Measurements from ENCODE around the gene SLC31A2.

SLC31A2 gene

GRCh38 chr9:113151696-113152630 is 1.2 kb downstream of the SLC31A2 start:
- no peak for DNase-seq

GRCh38 chr9:113152699-113153098 is 1.9 kb downstream of the SLC31A2 start:
- DNase-seq, result no peak

- DNase-seq, result no peak
Measured at GRCh38 chr9:113153599-113153998, 2.8 kb downstream of the SLC31A2 start.

- no peak for DNase-seq
Measured at GRCh38 chr9:113154471-113154870, 3.7 kb downstream of the SLC31A2 start.

- DNase-seq, result no peak
Measured at GRCh38 chr9:113154946-113155345, 4.1 kb downstream of the SLC31A2 start.

- DNase-seq, result peak; percentile 35 to 57
Measured at GRCh38 chr9:113155911-113156588, 5.2 kb downstream of the SLC31A2 start.

- DNase-seq, result no peak
Measured at GRCh38 chr9:113156880-113157279, 6.1 kb downstream of the SLC31A2 start.

GRCh38 chr9:113158446-113158845 is 7.6 kb downstream of the SLC31A2 start:
- no peak for DNase-seq

- DNase-seq, result no peak
Measured at GRCh38 chr9:113160571-113160970, 9.8 kb downstream of the SLC31A2 start.

- DNase-seq, result no peak
Measured at GRCh38 chr9:113163001-113163400, 12.2 kb downstream of the SLC31A2 start.

- no peak for DNase-seq
Measured at GRCh38 chr9:113164536-113165300, 13.9 kb downstream of the SLC31A2 start.

- no peak for DNase-seq
Measured at GRCh38 chr9:113166039-113166438, 15.2 kb downstream of the SLC31A2 start.

GRCh38 chr9:113168809-113169208 is 18.0 kb downstream of the SLC31A2 start:
- DNase-seq, result no peak

- DNase-seq, result no peak
Measured at GRCh38 chr9:113173341-113173740, 22.5 kb downstream of the SLC31A2 start.

GRCh38 chr9:113176803-113177202 is 26.0 kb downstream of the SLC31A2 start:
- no peak for DNase-seq

- no peak for DNase-seq
Measured at GRCh38 chr9:113177251-113177650, 26.4 kb downstream of the SLC31A2 start.

GRCh38 chr9:113178087-113178486 is 27.3 kb downstream of the SLC31A2 start:
- DNase-seq, result no peak

- DNase-seq, result no peak
Measured at GRCh38 chr9:113179839-113180238, 29.0 kb downstream of the SLC31A2 start.

GRCh38 chr9:113181165-113181564 is 30.4 kb downstream of the SLC31A2 start:
- DNase-seq, result no peak

- no peak for DNase-seq
Measured at GRCh38 chr9:113183956-113184488, 33.2 kb downstream of the SLC31A2 start.

- no peak for DNase-seq
Measured at GRCh38 chr9:113184539-113184938, 33.7 kb downstream of the SLC31A2 start.

- no peak for DNase-seq
Measured at GRCh38 chr9:113185271-113185670, 34.5 kb downstream of the SLC31A2 start.

GRCh38 chr9:113186137-113186755 is 35.4 kb downstream of the SLC31A2 start:
- no peak for DNase-seq
